GM19452 (cell line): Measurements from ENCODE around the gene NATD1.
"Not testable (repeated sequence)": the region's sequence is repeated elsewhere in the genome, so short reads cannot be mapped to it uniquely, and the experiment has no call there.

Experiments used
- ATAC-seq: cut with Tn5 transposase; IDR thresholded peaks from one replicate; pipeline ENCODE4 v1.9.1; 2021; ENCODE audit not compliant: unreplicated experiment

NATD1 gene

GRCh38 chr17:21194226-21194625 lies 59.0 kb downstream of the NATD1 start:
- no peak for ATAC-seq

- no peak for ATAC-seq
Observed at GRCh38 chr17:21193031-21193430, 60.2 kb downstream of the NATD1 start.

GRCh38 chr17:21192414-21192813 lies 60.8 kb downstream of the NATD1 start:
- ATAC-seq: not testable (repeated sequence)

- ATAC-seq: no peak
Observed at GRCh38 chr17:21191698-21192097, 61.5 kb downstream of the NATD1 start.

GRCh38 chr17:21190078-21190477 lies 63.1 kb downstream of the NATD1 start:
- no peak for ATAC-seq

- ATAC-seq: no peak
Observed at GRCh38 chr17:21189361-21189760, 63.8 kb downstream of the NATD1 start.
